Measurements from ENCODE around the gene TRIP12. TPM values are rescaled to one million over a fixed set of nuclear protein-coding genes. Genes with fewer than 3 reads are reported as not detected.

The TRIP12 gene
- total RNA-seq, 1 donor from 2014 or later: 191 TPM

DNA sequence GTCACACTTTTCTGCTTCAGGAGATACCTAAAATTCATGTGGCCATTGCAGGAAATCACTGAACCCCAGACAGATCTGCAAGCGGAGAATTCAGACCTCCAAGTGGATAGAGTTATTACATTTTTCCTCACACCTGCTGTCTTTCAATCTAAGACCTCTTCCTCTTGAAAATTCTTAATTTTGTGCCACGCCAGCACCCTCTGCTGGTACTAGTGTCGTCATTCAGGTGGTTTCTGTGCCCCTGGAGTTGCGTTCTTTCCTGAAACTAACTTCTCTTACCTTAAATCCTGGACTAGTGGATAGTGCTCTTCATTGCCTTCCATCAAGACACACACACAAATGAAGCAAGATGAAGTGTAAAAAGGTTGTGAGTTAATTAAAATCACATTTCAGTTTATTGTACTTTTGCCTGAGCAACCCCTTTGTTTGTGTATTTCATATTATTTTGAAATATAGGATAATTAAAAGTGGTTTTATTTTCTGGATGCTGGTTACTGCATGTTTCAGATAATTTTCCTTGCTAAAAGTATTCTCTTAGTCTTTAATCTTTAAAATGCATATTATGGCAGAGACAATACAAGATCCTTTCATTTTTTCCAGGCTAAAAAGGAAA is 205.8 kb downstream of the TRIP12 start:
- TF ChIP-seq, protein P1, sequence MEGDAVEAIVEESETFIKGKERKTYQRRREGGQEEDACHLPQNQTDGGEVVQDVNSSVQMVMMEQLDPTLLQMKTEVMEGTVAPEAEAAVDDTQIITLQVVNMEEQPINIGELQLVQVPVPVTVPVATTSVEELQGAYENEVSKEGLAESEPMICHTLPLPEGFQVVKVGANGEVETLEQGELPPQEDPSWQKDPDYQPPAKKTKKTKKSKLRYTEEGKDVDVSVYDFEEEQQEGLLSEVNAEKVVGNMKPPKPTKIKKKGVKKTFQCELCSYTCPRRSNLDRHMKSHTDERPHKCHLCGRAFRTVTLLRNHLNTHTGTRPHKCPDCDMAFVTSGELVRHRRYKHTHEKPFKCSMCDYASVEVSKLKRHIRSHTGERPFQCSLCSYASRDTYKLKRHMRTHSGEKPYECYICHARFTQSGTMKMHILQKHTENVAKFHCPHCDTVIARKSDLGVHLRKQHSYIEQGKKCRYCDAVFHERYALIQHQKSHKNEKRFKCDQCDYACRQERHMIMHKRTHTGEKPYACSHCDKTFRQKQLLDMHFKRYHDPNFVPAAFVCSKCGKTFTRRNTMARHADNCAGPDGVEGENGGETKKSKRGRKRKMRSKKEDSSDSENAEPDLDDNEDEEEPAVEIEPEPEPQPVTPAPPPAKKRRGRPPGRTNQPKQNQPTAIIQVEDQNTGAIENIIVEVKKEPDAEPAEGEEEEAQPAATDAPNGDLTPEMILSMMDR (conservative IDR thresholded peaks at IDR 0.05): peak; percentile 75
- Mint-ChIP-seq H3K36me3 (peaks cover 3% of the 10 kb centered on the region), H3K4me3 (peak overlapping the region; percentile 78), H3K4me1 (ENCODE audit: unreplicated experiment) (no peaks in the 10 kb centered on the region), H3K27ac (no peak overlapping the region), H3K9me3 (peaks cover 6% of the 10 kb centered on the region), H3K27me3 (peaks cover 74% of the 10 kb centered on the region)
- no peak for DNase-seq (ENCODE audit: extremely low spot score, unreplicated experiment)

DNA sequence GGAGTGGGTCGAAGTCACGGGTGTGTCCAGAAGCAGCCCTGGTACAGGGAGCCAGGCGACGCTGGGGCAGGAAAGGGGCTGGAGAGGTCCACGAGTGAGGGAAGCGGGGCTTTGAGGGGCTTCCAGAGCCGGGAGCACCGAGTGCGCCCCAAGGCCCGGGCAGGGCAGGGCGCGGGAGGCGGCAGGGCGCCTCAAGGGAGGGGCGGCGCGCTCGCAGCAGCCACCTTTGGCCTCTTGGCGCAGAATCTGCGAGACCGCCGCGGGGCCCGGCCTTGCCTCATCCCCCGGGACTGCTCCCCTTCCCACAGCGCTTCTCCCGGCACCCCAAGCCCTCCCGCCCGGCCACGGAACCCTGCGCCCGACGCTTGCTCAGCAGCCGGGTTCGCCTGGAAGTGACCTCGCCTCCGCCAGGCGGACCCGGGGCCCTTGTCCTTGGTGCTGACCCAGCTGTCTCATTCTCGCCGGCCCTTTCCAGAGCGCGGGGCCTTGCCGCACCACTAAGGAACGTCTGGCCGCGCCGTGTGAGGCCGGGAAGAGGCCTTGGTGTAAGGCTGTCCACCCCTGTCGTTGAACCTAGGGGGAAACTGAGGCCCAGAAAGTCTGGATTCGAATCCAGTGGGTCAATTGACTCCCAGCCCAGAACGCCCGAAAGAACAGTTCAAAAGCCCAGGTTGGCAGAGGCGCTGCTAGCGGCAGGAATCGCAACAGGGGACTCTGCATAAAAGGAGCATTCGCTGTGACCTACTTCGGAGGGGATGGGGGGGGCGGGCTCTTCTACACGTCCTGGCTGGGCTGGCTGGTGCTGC is 206.9 kb downstream of the TRIP12 start:
- peak overlapping the region; percentile 72 for H3K4me3 Mint-ChIP-seq
- DNase-seq (ENCODE audit: extremely low spot score, unreplicated experiment): peak; percentile 77

DNA sequence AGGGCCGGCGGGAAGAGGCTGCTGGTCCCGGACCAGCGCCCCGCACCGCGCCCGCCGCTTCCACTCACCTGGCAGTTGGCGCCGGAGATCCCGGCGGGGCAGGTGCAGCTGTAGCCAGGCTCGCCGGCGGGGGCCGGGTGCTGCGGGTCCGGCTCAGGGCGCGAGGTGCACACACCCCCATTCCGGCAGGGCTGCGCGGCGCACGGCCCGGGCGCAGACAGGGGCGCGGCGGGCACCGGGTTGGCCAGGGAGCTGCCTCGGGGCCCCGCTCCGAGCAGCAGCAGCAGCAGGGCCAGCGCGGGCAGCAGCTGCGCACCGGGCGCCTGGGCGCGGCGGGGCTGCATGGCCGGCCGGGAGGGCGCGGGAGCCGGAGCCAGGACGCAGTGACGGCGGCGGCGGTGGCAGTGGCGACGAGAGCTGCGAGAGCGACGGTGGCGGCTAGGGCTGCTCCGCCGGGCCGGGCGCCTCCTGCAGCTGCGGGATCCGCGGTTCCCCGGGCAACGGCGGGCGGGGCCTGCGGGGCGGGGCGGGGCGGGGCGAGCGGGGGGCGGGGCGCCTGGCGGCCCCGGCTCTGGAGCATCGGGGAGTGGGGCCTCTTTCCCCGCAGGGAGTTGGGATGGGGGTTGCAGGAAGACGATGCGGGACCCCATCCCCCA is 207.6 kb downstream of the TRIP12 start, which contains the start of gene DNER:
Gene DNER, minus strand, starts transcription at position 476 of the 656 bp plus-strand sequence. Its CDS starts 132 bp downstream, at position 344.
- Mint-ChIP-seq H3K36me3 (peaks cover 3% of the 10 kb centered on the region), H3K27me3 (peaks cover 87% of the 10 kb centered on the region), H3K4me1 (ENCODE audit: unreplicated experiment) (no peaks in the 10 kb centered on the region), H3K27ac (no peak within 1 kb of the TSS), H3K4me3 (peak within 1 kb of the TSS; percentile 81), H3K9me3 (peaks cover 6% of the 10 kb centered on the region)
- TF ChIP-seq, protein P1 (conservative IDR thresholded peaks at IDR 0.05): no peak
- DNase-seq (ENCODE audit: extremely low spot score, unreplicated experiment): peak; percentile 74

More for the DNA sequence above, 206.9 kb downstream of the TRIP12 start:
- Mint-ChIP-seq H3K27me3 (peaks cover 81% of the 10 kb centered on the region), H3K9me3 (peaks cover 6% of the 10 kb centered on the region), H3K27ac (no peak overlapping the region), H3K4me1 (ENCODE audit: unreplicated experiment) (no peaks in the 10 kb centered on the region), H3K36me3 (peaks cover 3% of the 10 kb centered on the region)
- TF ChIP-seq, protein P1 (conservative IDR thresholded peaks at IDR 0.05): peak; percentile 40

Other genes starting within 250 kb of the TRIP12 start
- gene DNER, start 207.5 kb downstream of the TRIP12 start, total RNA-seq (ENCODE audit: low replicate concordance): 2.6 and 15.9 TPM in 2 replicates
- 2.0 and 3.2 TPM in 2 replicates for gene FBXO36, start 494 bp upstream of the TRIP12 start, total RNA-seq (ENCODE audit: low replicate concordance)
- 9.1 and 9.3 TPM in 2 replicates for gene SLC16A14, start 146.9 kb upstream of the TRIP12 start, total RNA-seq (ENCODE audit: low replicate concordance)